ENCODE results near the gene PHKG2. TPM values are rescaled to one million over a fixed set of nuclear protein-coding genes. Genes with fewer than 3 reads are reported as not detected.

Gene PHKG2
- total RNA-seq, 1 experiment from 2014 or later = 30.9 TPM

GRCh38 chr16:30760577-30761426 is 12.6 kb downstream of the PHKG2 start:
- intact Hi-C loops (cut with micrococcal nuclease) = loop anchor here (5.0 kb wide), 1 partner anchor 104 kb away; the partner anchor contains the start of gene FBRS
- H3K9ac ChIP-seq (ENCODE audit: low read length) = peak overlapping the region; percentile 71
- H3K27me3 ChIP-seq (ENCODE audit: low read length) = no peaks in the 10 kb centered on the region
- no peaks in the 10 kb centered on the region for H3K9me2 ChIP-seq (replicated peaks; ENCODE audit: low read length)
- H3K9me3 ChIP-seq (ENCODE audit: low read length) = no peaks in the 10 kb centered on the region
- H4K20me1 ChIP-seq (ENCODE audit: low read length) = peaks cover 4% of the 10 kb centered on the region; the same call in 1 of the 2 replicates
- TF ChIP-seq EZH2 (IDR thresholded peaks at IDR 0.05; ENCODE audit: low read length, unreplicated experiment) = no peak
- no peak for TF ChIP-seq CTCF (conservative IDR thresholded peaks at IDR 0.05; ENCODE audit: low read depth, low read length)
- TF ChIP-seq EZH2phosphoT487 (IDR thresholded peaks at IDR 0.05; ENCODE audit: borderline replicate concordance, low read length) = no peak
- H3K4me3 ChIP-seq (ENCODE audit: low read length) = peak overlapping the region; percentile 82
- no peaks in the 10 kb centered on the region for H3F3A ChIP-seq (ENCODE audit: low read length, unreplicated experiment)
- ChIA-PET CTCF (interaction anchor here (0.6 kb wide), 1 partner anchor 233 kb away, joined by 13 read pairs; no protein-coding TSS in a partner anchor), POLR2A (ENCODE audit: unreplicated experiment) (interaction anchor here (0.5 kb wide), 1 partner anchor 22 kb away, joined by 3 read pairs; no protein-coding TSS in a partner anchor)
- ATAC-seq (no peak; the same call in 1 of the 2 replicates), DNase-seq (no peak)
- H3K36me3 ChIP-seq (ENCODE audit: low read depth, low read length) = peaks cover 15% of the 10 kb centered on the region; the same call in 1 of the 2 replicates
- peaks cover 33% of the 10 kb centered on the region for H3K79me2 ChIP-seq (ENCODE audit: low read length)
- H2AFZ ChIP-seq (ENCODE audit: low read length) = peak overlapping the region; percentile 78
- peaks cover 20% of the 10 kb centered on the region for H3K4me1 ChIP-seq (ENCODE audit: insufficient read depth, low read length)
- H3K4me2 ChIP-seq (ENCODE audit: low read length) = peak overlapping the region; percentile 93
- no TSS peak for BruUV-seq (replicated peaks)
- H3K27ac ChIP-seq (ENCODE audit: low read length) = no peak overlapping the region

DNA sequence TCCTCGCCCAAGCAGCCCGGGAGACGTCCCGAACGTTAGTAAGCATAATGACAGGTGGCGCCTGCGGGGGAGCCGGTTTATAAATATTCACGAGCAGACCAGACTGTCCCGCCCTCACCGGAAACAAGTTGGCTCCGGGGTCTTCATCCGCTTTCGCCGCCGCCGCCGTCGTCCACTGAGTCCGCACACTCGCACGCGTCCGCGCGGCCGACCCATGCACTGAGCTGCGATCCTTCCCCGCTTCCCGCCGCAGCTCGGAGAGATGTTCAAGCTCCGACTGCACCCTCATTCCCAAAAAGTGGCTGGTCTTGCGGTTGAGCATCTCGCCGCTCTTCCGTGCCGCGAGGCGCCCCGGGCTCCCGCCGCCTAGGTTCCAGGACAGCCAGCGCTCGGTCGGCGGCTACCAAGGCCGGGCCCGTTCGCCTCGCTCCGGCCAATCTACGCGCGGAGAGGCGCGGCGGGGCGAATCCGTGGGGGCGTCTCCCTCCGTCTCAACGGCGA is 13.3 kb downstream of the PHKG2 start:
- Histone ChIP-seq H2AFZ (ENCODE audit: low read length) (peak overlapping the region; percentile 78), H3K9me2 (replicated peaks; ENCODE audit: low read length) (no peaks in the 10 kb centered on the region), H3F3A (ENCODE audit: low read length, unreplicated experiment) (no peaks in the 10 kb centered on the region), H3K79me2 (ENCODE audit: low read length) (peaks cover 33% of the 10 kb centered on the region), H3K27ac (ENCODE audit: low read length) (peak overlapping the region; percentile 27), H3K9ac (ENCODE audit: low read length) (peak overlapping the region; percentile 71), H3K4me3 (ENCODE audit: low read length) (peak overlapping the region; percentile 82), H3K27me3 (ENCODE audit: low read length) (no peaks in the 10 kb centered on the region), H3K9me3 (ENCODE audit: low read length) (no peaks in the 10 kb centered on the region), H3K36me3 (ENCODE audit: low read depth, low read length) (peaks cover 16% of the 10 kb centered on the region; the same call in 1 of the 2 replicates), H4K20me1 (ENCODE audit: low read length) (peaks cover 4% of the 10 kb centered on the region; the same call in 1 of the 2 replicates), H3K4me1 (ENCODE audit: insufficient read depth, low read length) (peaks cover 20% of the 10 kb centered on the region), H3K4me2 (ENCODE audit: low read length) (peak overlapping the region; percentile 93)
- ChIA-PET CTCF (no interaction called here), POLR2A (ENCODE audit: unreplicated experiment) (no interaction called here)
- intact Hi-C loops (cut with micrococcal nuclease) = loop anchor here (5.0 kb wide), 1 partner anchor 104 kb away; the partner anchor contains the start of gene FBRS
- ATAC-seq (peak; percentile 48), DNase-seq (peak; percentile 28)
- no peak for TF ChIP-seq CTCF (conservative IDR thresholded peaks at IDR 0.05; ENCODE audit: low read depth, low read length)
- TF ChIP-seq EZH2phosphoT487 (IDR thresholded peaks at IDR 0.05; ENCODE audit: borderline replicate concordance, low read length) = no peak
- no peak for TF ChIP-seq EZH2 (IDR thresholded peaks at IDR 0.05; ENCODE audit: low read length, unreplicated experiment)
- BruUV-seq (replicated peaks) = TSS peak; percentile 57
